Neutrophil (primary cell): Measurements from ENCODE around the gene BRINP3.
"Not testable (repeated sequence)": the region's sequence is repeated elsewhere in the genome, so short reads cannot be mapped to it uniquely, and the experiment has no call there.

ENCODE experiments used
- H3K27ac ChIP-seq: fragments of 200-600 bp; sonication (generic); 2 replicates; pipeline ENCODE4 v1.5.1; 2016; ENCODE audit warnings: mild to moderate bottlenecking, moderate library complexity
- H3K27me3 ChIP-seq: fragments of 200-600 bp; sonication (generic); 2 replicates; pipeline ENCODE4 v1.6.0; 2016; ENCODE audit warnings: mild to moderate bottlenecking
- H3K36me3 ChIP-seq: fragments of 200-600 bp; sonication (generic); 2 replicates; pipeline ENCODE4 v1.5.1; 2017
- H3K4me1 ChIP-seq, 2 experiments: fragments of 200-600 bp in 1 of 2; sonication (generic) in 1 of 2; 1 replicate in 1 of 2; 2 replicates in 1 of 2; pipeline versions ENCODE4 v1.5.1 to v1.6.1; 2013 to 2016; ENCODE audit warnings: low read depth in 1 of 2, low read length in 1 of 2, mild to moderate bottlenecking in 1 of 2, moderate library complexity in 1 of 2; ENCODE audit not compliant: control insufficient read depth in 1 of 2, insufficient read depth in 1 of 2
- H3K4me3 ChIP-seq, 2 experiments: fragments of 200-600 bp in 1 of 2; sonication (generic) in 1 of 2; 1 replicate in 1 of 2; 2 replicates in 1 of 2; pipeline ENCODE4 v1.5.1; 2013 to 2016; ENCODE audit warnings: low read depth in 1 of 2, low read length in 1 of 2, mild to moderate bottlenecking in 1 of 2, moderate library complexity in 1 of 2
- H3K9me3 ChIP-seq: fragments of 200-600 bp; sonication (generic); 2 replicates; pipeline ENCODE4 v1.5.1; 2016
- TF ChIP-seq, protein P1 (sequence below): fragments of 200-600 bp; sonication (generic); IDR thresholded peaks from 2 replicates; pipeline ENCODE4 v1.5.1; 2016; ENCODE audit warnings: antibody characterized with exemption

BRINP3 gene

GRCh38 chr1:190140644-190141043 is 337.0 kb downstream of the BRINP3 start:
- H3K27ac ChIP-seq, result no peak overlapping the region
- TF ChIP-seq, protein P1, sequence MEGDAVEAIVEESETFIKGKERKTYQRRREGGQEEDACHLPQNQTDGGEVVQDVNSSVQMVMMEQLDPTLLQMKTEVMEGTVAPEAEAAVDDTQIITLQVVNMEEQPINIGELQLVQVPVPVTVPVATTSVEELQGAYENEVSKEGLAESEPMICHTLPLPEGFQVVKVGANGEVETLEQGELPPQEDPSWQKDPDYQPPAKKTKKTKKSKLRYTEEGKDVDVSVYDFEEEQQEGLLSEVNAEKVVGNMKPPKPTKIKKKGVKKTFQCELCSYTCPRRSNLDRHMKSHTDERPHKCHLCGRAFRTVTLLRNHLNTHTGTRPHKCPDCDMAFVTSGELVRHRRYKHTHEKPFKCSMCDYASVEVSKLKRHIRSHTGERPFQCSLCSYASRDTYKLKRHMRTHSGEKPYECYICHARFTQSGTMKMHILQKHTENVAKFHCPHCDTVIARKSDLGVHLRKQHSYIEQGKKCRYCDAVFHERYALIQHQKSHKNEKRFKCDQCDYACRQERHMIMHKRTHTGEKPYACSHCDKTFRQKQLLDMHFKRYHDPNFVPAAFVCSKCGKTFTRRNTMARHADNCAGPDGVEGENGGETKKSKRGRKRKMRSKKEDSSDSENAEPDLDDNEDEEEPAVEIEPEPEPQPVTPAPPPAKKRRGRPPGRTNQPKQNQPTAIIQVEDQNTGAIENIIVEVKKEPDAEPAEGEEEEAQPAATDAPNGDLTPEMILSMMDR, result no peak
- H3K9me3 ChIP-seq, result no peaks in the 10 kb centered on the region
- H3K27me3 ChIP-seq, result no peaks in the 10 kb centered on the region
- no peak overlapping the region for H3K4me3 ChIP-seq
- no peaks in the 10 kb centered on the region for H3K4me1 ChIP-seq
- H3K36me3 ChIP-seq, result no peaks in the 10 kb centered on the region

DNA sequence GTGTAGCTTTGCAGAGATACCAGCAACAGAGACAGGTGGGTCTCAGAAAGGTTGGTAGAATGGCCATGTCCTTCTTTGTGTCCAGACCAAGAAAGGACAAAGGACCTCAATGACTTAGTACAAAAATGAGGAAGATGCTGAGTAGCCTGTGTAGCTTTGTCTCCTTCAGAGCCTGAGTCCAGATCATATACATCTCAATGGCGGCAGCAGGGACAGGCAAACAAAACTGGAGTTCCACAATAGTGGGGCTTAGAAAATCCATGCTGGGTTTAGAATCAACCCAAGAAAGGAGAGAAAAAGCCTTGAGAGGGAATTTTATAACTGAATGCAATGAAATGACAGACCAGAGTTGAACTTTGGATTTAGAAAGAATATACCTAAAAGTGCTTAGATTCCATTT is 339.0 kb downstream of the BRINP3 start:
- Histone ChIP-seq H3K9me3 (no peaks in the 10 kb centered on the region), H3K27me3 (no peaks in the 10 kb centered on the region), H3K4me1 (no peaks in the 10 kb centered on the region), H3K4me3 (no peak overlapping the region), H3K36me3 (no peaks in the 10 kb centered on the region), H3K27ac (no peak overlapping the region)
- TF ChIP-seq, protein P1, result no peak

GRCh38 chr1:190138266-190138665 is 339.4 kb downstream of the BRINP3 start:
- no peaks in the 10 kb centered on the region for H3K36me3 ChIP-seq
- H3K4me1 ChIP-seq, result no peaks in the 10 kb centered on the region
- no peak overlapping the region for H3K27ac ChIP-seq
- H3K27me3 ChIP-seq, result no peaks in the 10 kb centered on the region
- no peaks in the 10 kb centered on the region for H3K9me3 ChIP-seq
- TF ChIP-seq, protein P1, result no peak
- H3K4me3 ChIP-seq, result no peak overlapping the region

DNA sequence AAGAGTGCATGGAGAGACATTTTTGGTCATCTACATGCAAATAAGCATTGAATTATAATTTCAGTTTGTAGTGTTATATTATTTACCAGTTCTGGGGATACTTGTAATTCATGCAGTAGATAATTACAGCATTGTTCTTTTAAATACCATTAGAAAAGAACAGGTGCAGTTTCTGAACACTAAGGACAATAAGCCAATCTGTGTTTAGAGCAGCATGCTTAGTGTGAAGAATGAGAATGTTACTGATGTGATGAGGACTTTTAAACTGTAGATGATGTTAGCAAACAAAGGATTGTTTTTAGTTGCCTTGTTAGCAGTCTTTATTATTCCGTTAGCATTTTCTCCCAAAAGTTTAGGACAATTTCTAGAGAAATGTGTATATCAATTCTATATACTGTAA is 348.3 kb downstream of the BRINP3 start:
- Histone ChIP-seq H3K27ac (no peak overlapping the region), H3K4me1 (no peaks in the 10 kb centered on the region), H3K27me3 (no peaks in the 10 kb centered on the region), H3K36me3 (no peaks in the 10 kb centered on the region), H3K9me3 (no peaks in the 10 kb centered on the region), H3K4me3 (no peak overlapping the region)
- TF ChIP-seq, protein P1, result no peak

GRCh38 chr1:190126728-190127127 is 350.9 kb downstream of the BRINP3 start:
- H3K27ac ChIP-seq, result no peak overlapping the region
- H3K4me3 ChIP-seq, result no peak overlapping the region
- TF ChIP-seq, protein P1, result no peak
- H3K36me3 ChIP-seq, result no peaks in the 10 kb centered on the region
- no peaks in the 10 kb centered on the region for H3K4me1 ChIP-seq
- no peaks in the 10 kb centered on the region for H3K9me3 ChIP-seq
- H3K27me3 ChIP-seq, result no peaks in the 10 kb centered on the region

- H3K27me3 ChIP-seq, result no peaks in the 10 kb centered on the region
- H3K36me3 ChIP-seq, result no peaks in the 10 kb centered on the region
- H3K4me3 ChIP-seq, result no peak overlapping the region
- H3K27ac ChIP-seq, result no peak overlapping the region
- no peaks in the 10 kb centered on the region for H3K9me3 ChIP-seq
- no peaks in the 10 kb centered on the region for H3K4me1 ChIP-seq
- TF ChIP-seq, protein P1, result no peak
Measured at GRCh38 chr1:190124068-190124467, 353.6 kb downstream of the BRINP3 start.

DNA sequence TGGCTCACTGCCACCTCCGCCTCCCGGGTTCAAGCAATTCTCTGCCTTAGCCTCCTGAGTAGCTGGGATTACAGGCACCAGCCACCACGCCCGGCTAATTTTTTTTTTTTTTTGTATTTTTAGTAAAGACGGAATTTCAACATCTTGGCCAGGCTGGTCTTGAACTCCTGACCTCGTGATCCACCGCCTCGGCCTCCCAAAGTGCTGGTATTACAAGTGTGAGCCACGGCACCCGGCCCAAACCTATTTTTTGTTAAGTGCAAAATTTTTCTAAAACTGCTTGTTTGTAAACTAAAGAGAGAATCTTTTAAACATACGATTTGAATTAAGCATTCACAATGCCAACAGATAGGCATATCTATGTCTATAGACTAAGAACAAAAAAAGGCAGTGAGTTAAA is 357.1 kb downstream of the BRINP3 start:
- H3K36me3 ChIP-seq, H3K9me3 ChIP-seq, H3K27ac ChIP-seq, H3K4me1 ChIP-seq, H3K4me3 ChIP-seq, H3K27me3 ChIP-seq: not testable (repeated sequence)
